ENCODE results near the gene ACSS1.

DNA sequence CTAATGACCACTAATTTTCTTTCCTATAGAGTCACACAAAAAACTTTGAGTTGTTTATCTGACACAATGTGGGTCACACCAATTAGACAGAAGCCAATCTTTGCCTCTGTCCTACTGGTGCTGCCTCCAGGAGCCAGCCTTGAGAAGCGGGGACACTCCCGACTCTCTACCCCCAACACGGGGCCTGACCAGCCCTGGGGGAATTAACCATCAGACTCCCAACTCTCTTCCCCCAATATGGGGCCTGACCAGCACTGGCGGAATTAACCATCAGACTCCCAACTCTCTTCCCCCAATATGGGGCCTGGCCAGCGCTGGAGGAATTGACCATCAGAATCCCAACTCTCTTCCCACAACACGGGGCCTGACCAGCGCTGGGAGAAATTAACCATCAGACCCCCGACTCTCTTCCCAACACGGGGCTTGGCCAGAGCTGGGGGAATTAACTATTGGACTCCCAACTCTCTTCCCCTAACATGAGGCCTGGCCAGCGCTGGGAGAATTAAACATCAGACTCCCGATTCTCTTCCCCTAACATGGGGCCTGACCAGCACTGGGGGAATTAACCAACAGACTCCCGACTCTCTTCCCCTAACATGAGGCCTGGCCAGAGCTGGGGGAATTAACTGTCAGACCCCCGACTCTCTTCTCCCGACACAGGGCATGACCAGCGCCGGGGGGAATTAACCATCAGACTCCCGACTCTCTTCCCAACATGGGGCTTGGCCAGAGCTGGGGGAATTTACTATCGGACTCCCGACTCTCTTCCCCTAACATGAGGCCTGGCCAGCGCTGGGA is 96.4 kb downstream of the ACSS1 start:
- TF ChIP-seq, protein P1, sequence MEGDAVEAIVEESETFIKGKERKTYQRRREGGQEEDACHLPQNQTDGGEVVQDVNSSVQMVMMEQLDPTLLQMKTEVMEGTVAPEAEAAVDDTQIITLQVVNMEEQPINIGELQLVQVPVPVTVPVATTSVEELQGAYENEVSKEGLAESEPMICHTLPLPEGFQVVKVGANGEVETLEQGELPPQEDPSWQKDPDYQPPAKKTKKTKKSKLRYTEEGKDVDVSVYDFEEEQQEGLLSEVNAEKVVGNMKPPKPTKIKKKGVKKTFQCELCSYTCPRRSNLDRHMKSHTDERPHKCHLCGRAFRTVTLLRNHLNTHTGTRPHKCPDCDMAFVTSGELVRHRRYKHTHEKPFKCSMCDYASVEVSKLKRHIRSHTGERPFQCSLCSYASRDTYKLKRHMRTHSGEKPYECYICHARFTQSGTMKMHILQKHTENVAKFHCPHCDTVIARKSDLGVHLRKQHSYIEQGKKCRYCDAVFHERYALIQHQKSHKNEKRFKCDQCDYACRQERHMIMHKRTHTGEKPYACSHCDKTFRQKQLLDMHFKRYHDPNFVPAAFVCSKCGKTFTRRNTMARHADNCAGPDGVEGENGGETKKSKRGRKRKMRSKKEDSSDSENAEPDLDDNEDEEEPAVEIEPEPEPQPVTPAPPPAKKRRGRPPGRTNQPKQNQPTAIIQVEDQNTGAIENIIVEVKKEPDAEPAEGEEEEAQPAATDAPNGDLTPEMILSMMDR (conservative IDR thresholded peaks at IDR 0.05), result no peak
- no peak for TF ChIP-seq EZH2 (IDR thresholded peaks at IDR 0.05; ENCODE audit: low read depth)
